ENCODE results near the gene FBLN2. TPM values are rescaled to one million over a fixed set of nuclear protein-coding genes. Genes with fewer than 3 reads are reported as not detected.

FBLN2 gene
- total RNA-seq, 1 experiment from 2014 or later: 0.39 TPM

- H3K9me3 ChIP-seq (ENCODE audit: control insufficient read depth in 1 of 2, insufficient read depth in 1 of 2, low read depth in 1 of 2, low read length in 2 of 2): no peaks in the 10 kb centered on the region
- no peaks in the 10 kb centered on the region for H3K36me3 ChIP-seq (ENCODE audit: control insufficient read depth in 1 of 2, insufficient read depth in 2 of 2, low read length in 2 of 2)
- no peaks in the 10 kb centered on the region for H3K27me3 ChIP-seq (ENCODE audit: insufficient read depth, low read length)
- no peaks in the 10 kb centered on the region for H3K4me1 ChIP-seq (ENCODE audit: control insufficient read depth in 1 of 2, insufficient read depth in 2 of 2, low read length in 2 of 2)
- H3K4me2 ChIP-seq (ENCODE audit: low read length): no peak overlapping the region
- ATAC-seq (no peak), DNase-seq (ENCODE audit: low read depth, low spot score) (no peak)
- BruUV-seq (replicated peaks): no TSS peak
- TF ChIP-seq SIN3A (IDR thresholded peaks at IDR 0.05; ENCODE audit: low read depth) (no peak), POLR2A (IDR thresholded peaks at IDR 0.05; ENCODE audit: borderline replicate concordance, extremely low read depth, insufficient read depth, insufficient read length) (no peak), RAD21 (IDR thresholded peaks at IDR 0.05; ENCODE audit: low read depth) (no peak), YY1 (IDR thresholded peaks at IDR 0.05; ENCODE audit: extremely low read depth, insufficient replicate concordance, low read depth, low read length) (no peak), TCF7L2 (IDR thresholded peaks at IDR 0.05; ENCODE audit: borderline replicate concordance, extremely low read depth, insufficient read depth, insufficient read length) (no peak), ATF3 (IDR thresholded peaks at IDR 0.05) (no peak), ZFX (IDR thresholded peaks at IDR 0.05) (no peak), FOSL1 (IDR thresholded peaks at IDR 0.05; ENCODE audit: low read depth) (no peak), CEBPB (IDR thresholded peaks at IDR 0.05; ENCODE audit: low read depth) (no peak)
- H2AFZ ChIP-seq (ENCODE audit: low read depth, low read length, poor library complexity, severe bottlenecking): no peak overlapping the region
- H3K9ac ChIP-seq (ENCODE audit: low read length): no peak overlapping the region
- CTCF ChIA-PET: no interaction called here
- intact Hi-C loops (cut with micrococcal nuclease): no loop called here
- no peaks in the 10 kb centered on the region for H3K9me2 ChIP-seq (ENCODE audit: insufficient read depth)
- POLR2A ChIA-PET: no interaction called here
- H4K20me1 ChIP-seq (ENCODE audit: insufficient read depth): no peaks in the 10 kb centered on the region
- RAD21 ChIA-PET (ENCODE audit: low non-redundant PET in 1 of 2, low total read pairs in 2 of 2, uncharacterized antibody in 2 of 2, unreplicated experiment in 2 of 2): interaction anchor here in 1 of 2 experiments (0.6 kb wide), 1 partner anchor 60 kb away, joined by 3 read pairs; no protein-coding TSS in a partner anchor
- no peak overlapping the region for H3K4me3 ChIP-seq (replicated peaks in 1 of 2; ENCODE audit: low read depth in 1 of 2, low read length in 2 of 2)
- no peaks in the 10 kb centered on the region for H3K79me2 ChIP-seq (ENCODE audit: insufficient read depth, low read length)
- no peak overlapping the region for H3K27ac ChIP-seq (ENCODE audit: low read depth, low read length)
These were observed 8.0 kb downstream of the FBLN2 start for GRCh38 chr3:13556917-13557316.

- CTCF ChIA-PET: no interaction called here
- Histone ChIP-seq H3K4me2 (ENCODE audit: low read length) (no peak overlapping the region), H3K9me2 (ENCODE audit: insufficient read depth) (no peaks in the 10 kb centered on the region), H3K4me3 (replicated peaks in 1 of 2; ENCODE audit: low read depth in 1 of 2, low read length in 2 of 2) (no peak overlapping the region), H4K20me1 (ENCODE audit: insufficient read depth) (no peaks in the 10 kb centered on the region), H3K9me3 (ENCODE audit: control insufficient read depth in 1 of 2, insufficient read depth in 1 of 2, low read depth in 1 of 2, low read length in 2 of 2) (no peaks in the 10 kb centered on the region), H3K36me3 (ENCODE audit: control insufficient read depth in 1 of 2, insufficient read depth in 2 of 2, low read length in 2 of 2) (no peaks in the 10 kb centered on the region), H3K79me2 (ENCODE audit: insufficient read depth, low read length) (no peaks in the 10 kb centered on the region), H3K4me1 (ENCODE audit: control insufficient read depth in 1 of 2, insufficient read depth in 2 of 2, low read length in 2 of 2) (no peaks in the 10 kb centered on the region), H3K27me3 (ENCODE audit: insufficient read depth, low read length) (no peaks in the 10 kb centered on the region), H2AFZ (ENCODE audit: low read depth, low read length, poor library complexity, severe bottlenecking) (no peak overlapping the region), H3K27ac (ENCODE audit: low read depth, low read length) (no peak overlapping the region), H3K9ac (ENCODE audit: low read length) (no peak overlapping the region)
- POLR2A ChIA-PET: no interaction called here
- intact Hi-C loops (cut with micrococcal nuclease): no loop called here
- DNase-seq (ENCODE audit: low read depth, low spot score) (no peak), ATAC-seq (peak; percentile 55; the same call in 1 of the 2 replicates)
- RAD21 ChIA-PET (ENCODE audit: low non-redundant PET in 1 of 2, low total read pairs in 2 of 2, uncharacterized antibody in 2 of 2, unreplicated experiment in 2 of 2): interaction anchor here in 1 of 2 experiments (0.6 kb wide), 1 partner anchor 61 kb away, joined by 3 read pairs; no protein-coding TSS in a partner anchor
- no TSS peak for BruUV-seq (replicated peaks)
- TF ChIP-seq SRF (IDR thresholded peaks at IDR 0.05; ENCODE audit: low read depth): no peak
- TF ChIP-seq, protein P1, sequence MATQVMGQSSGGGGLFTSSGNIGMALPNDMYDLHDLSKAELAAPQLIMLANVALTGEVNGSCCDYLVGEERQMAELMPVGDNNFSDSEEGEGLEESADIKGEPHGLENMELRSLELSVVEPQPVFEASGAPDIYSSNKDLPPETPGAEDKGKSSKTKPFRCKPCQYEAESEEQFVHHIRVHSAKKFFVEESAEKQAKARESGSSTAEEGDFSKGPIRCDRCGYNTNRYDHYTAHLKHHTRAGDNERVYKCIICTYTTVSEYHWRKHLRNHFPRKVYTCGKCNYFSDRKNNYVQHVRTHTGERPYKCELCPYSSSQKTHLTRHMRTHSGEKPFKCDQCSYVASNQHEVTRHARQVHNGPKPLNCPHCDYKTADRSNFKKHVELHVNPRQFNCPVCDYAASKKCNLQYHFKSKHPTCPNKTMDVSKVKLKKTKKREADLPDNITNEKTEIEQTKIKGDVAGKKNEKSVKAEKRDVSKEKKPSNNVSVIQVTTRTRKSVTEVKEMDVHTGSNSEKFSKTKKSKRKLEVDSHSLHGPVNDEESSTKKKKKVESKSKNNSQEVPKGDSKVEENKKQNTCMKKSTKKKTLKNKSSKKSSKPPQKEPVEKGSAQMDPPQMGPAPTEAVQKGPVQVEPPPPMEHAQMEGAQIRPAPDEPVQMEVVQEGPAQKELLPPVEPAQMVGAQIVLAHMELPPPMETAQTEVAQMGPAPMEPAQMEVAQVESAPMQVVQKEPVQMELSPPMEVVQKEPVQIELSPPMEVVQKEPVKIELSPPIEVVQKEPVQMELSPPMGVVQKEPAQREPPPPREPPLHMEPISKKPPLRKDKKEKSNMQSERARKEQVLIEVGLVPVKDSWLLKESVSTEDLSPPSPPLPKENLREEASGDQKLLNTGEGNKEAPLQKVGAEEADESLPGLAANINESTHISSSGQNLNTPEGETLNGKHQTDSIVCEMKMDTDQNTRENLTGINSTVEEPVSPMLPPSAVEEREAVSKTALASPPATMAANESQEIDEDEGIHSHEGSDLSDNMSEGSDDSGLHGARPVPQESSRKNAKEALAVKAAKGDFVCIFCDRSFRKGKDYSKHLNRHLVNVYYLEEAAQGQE (IDR thresholded peaks at IDR 0.05; ENCODE audit: low read depth): no peak
- TF ChIP-seq JUND (IDR thresholded peaks at IDR 0.05): no peak
- TF ChIP-seq, protein P2, sequence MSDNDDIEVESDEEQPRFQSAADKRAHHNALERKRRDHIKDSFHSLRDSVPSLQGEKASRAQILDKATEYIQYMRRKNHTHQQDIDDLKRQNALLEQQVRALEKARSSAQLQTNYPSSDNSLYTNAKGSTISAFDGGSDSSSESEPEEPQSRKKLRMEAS (IDR thresholded peaks at IDR 0.05): no peak
- no peak for TF ChIP-seq SIN3A (IDR thresholded peaks at IDR 0.05; ENCODE audit: low read depth)
- TF ChIP-seq POLR2AphosphoS5 (IDR thresholded peaks at IDR 0.05; ENCODE audit: low read depth, low read length): no peak
- TF ChIP-seq CEBPB (IDR thresholded peaks at IDR 0.05; ENCODE audit: low read depth): no peak
- TF ChIP-seq EZH2phosphoT487 (IDR thresholded peaks at IDR 0.05; ENCODE audit: borderline replicate concordance): no peak
- TF ChIP-seq RAD21 (IDR thresholded peaks at IDR 0.05; ENCODE audit: low read depth): no peak
- TF ChIP-seq POLR2A (IDR thresholded peaks at IDR 0.05; ENCODE audit: borderline replicate concordance, extremely low read depth, insufficient read depth, insufficient read length): no peak
- TF ChIP-seq TCF7L2 (IDR thresholded peaks at IDR 0.05; ENCODE audit: borderline replicate concordance, extremely low read depth, insufficient read depth, insufficient read length): no peak
These were observed 8.5 kb downstream of the FBLN2 start for GRCh38 chr3:13557417-13557816.

Measured in HCT116 (cell line).